HepG2 (cell line): Measurements from ENCODE around the gene ZNF217. TPM values are rescaled to one million over a fixed set of nuclear protein-coding genes. Genes with fewer than 3 reads are reported as not detected.
"Not testable (repeated sequence)": the region's sequence is repeated elsewhere in the genome, so short reads cannot be mapped to it uniquely, and the experiment has no call there.

Source experiments
- ATAC-seq: fragments of 200-7000 bp; cut with Tn5 transposase; 3 replicates; pipeline ENCODE4 v1.9.1; 2020; ENCODE audit warnings: mild to moderate bottlenecking, moderate library complexity
- BruUV-seq: library from RNA; stranded (reverse); fragments of 400-500 nt; replicated peaks from 2 replicates; lab custom pipeline; 2021; lab: Mats Ljungman, UMichigan
- CTCF ChIA-PET: fragments of 300-600 bp; formaldehyde crosslinking; extraction: SDS; loops from one replicate; lab custom pipeline; 2021; ENCODE audit warnings: low total read pairs, inconsistent platforms, low intra/inter-chr PET ratio; lab: Yijun Ruan, JAX
- POLR2A ChIA-PET: fragments of 350-600 bp; sonication (Branson Sonifier 250); formaldehyde crosslinking; loops from one replicate; lab custom pipeline; 2020; ENCODE audit warnings: antibody characterized with exemption, inconsistent platforms; lab: Yijun Ruan, JAX
- DNase-seq: peaks from one replicate; pipeline ENCODE4 v3.0.0-alpha.2; 2015; ENCODE audit warnings: low spot score
- FAIRE-seq: peaks from 3 replicates; lab custom pipeline; 2011; peaks lifted over from hg19 to GRCh38; lab: Jason Lieb, UNC
- H2AFZ ChIP-seq: one replicate; pipeline ENCODE4 v1.6.1; 2011; ENCODE audit warnings: low read length, inconsistent platforms
- H3K27ac ChIP-seq: fragments of 300-600 bp; 3 replicates; pipeline ENCODE4 v1.8.0; 2011; ENCODE audit warnings: mixed run types, mild to moderate bottlenecking, mixed read lengths, low read length, inconsistent platforms; ENCODE audit not compliant: insufficient read depth; ENCODE audit errors: extremely low read length
- H3K27me3 ChIP-seq, 2 experiments: fragments of 200-600 bp in 1 of 2; 2 replicates in 1 of 2; 3 replicates in 1 of 2; pipeline versions ENCODE4 v1.6.0 to v1.8.0; 2011; ENCODE audit warnings: low read length in 2 of 2, mild to moderate bottlenecking in 2 of 2, moderate library complexity in 2 of 2, inconsistent platforms in 1 of 2; ENCODE audit not compliant: insufficient read depth in 2 of 2, control insufficient read depth in 1 of 2
- H3K36me3 ChIP-seq, 2 experiments: fragments of 200-600 bp in 1 of 2; replicated peaks in 1 of 2; 2 replicates in 1 of 2; 3 replicates in 1 of 2; pipeline versions ENCODE4 v1.5.1 to v1.8.0; 2011; ENCODE audit warnings: low read length in 2 of 2, inconsistent platforms in 1 of 2; ENCODE audit not compliant: insufficient read depth in 2 of 2, control insufficient read depth in 1 of 2
- H3K4me1 ChIP-seq: 2 replicates; pipeline ENCODE4 v1.5.1; 2012; ENCODE audit warnings: low read length, inconsistent platforms; ENCODE audit not compliant: insufficient read depth
- H3K4me2 ChIP-seq: 2 replicates; pipeline ENCODE4 v1.6.0; 2011; ENCODE audit warnings: low read depth, low read length, inconsistent platforms
- H3K4me3 ChIP-seq, 3 experiments: fragments of 200-600 bp in 1 of 3; sonication (generic), shearing (Covaris generic) in 1 of 3; replicated peaks in 1 of 3; 2 replicates each; pipeline ENCODE4 v1.5.1; 2011 to 2016; ENCODE audit warnings: low read length in 3 of 3, inconsistent platforms in 2 of 3, low read depth in 2 of 3, mild to moderate bottlenecking in 2 of 3, control low read depth in 1 of 3, mixed read lengths in 1 of 3; ENCODE audit not compliant: insufficient read depth in 1 of 3
- H3K79me2 ChIP-seq: one replicate; pipeline ENCODE4 v1.6.1; 2011; ENCODE audit warnings: low read length, inconsistent platforms; ENCODE audit not compliant: insufficient read depth
- H3K9ac ChIP-seq: 2 replicates; pipeline ENCODE4 v1.6.0; 2011; ENCODE audit warnings: mild to moderate bottlenecking, low read depth, low read length, inconsistent platforms; ENCODE audit not compliant: insufficient read depth
- H3K9me3 ChIP-seq: 2 replicates; pipeline ENCODE4 v1.5.1; 2012; ENCODE audit warnings: mild to moderate bottlenecking, low read length
- H4K20me1 ChIP-seq: 2 replicates; pipeline ENCODE4 v1.6.0; 2011; ENCODE audit warnings: inconsistent platforms, mild to moderate bottlenecking, low read length, moderate library complexity; ENCODE audit not compliant: insufficient read depth
- HNRNPK ChIP-seq: fragments of 200-400 bp; formaldehyde crosslinking; IDR thresholded peaks from 2 replicates; pipeline ENCODE4 v1.6.1; 2018; ENCODE audit warnings: low read length, low read depth, moderate library complexity, mild to moderate bottlenecking; ENCODE audit not compliant: poor library complexity, severe bottlenecking
- U2AF2 ChIP-seq: fragments of 200-400 bp; formaldehyde crosslinking; IDR thresholded peaks from 2 replicates; pipeline ENCODE4 v1.6.1; 2017; ENCODE audit warnings: low read depth, mild to moderate bottlenecking, low read length
- YEATS2 ChIP-seq: sonication (generic); formaldehyde crosslinking; IDR thresholded peaks from 2 replicates; pipeline ENCODE4 v1.4.0; 2020; ENCODE audit warnings: missing genetic modification reagents, borderline replicate concordance
- ZNF546 ChIP-seq: sonication (generic); formaldehyde crosslinking; conservative IDR thresholded peaks from 2 replicates; pipeline ENCODE4 v1.8.1; 2023; ENCODE audit warnings: mild to moderate bottlenecking, missing genetic modification reagents
- ZNF670 ChIP-seq: sonication (generic); formaldehyde crosslinking; IDR thresholded peaks from 2 replicates; pipeline ENCODE4 v1.8.0; 2022; ENCODE audit warnings: mild to moderate bottlenecking, missing genetic modification reagents, borderline replicate concordance
- ZNF816 ChIP-seq: sonication (generic); formaldehyde crosslinking; IDR thresholded peaks from 2 replicates; pipeline ENCODE4 v1.8.0; 2022; ENCODE audit warnings: missing genetic modification reagents, mild to moderate bottlenecking, borderline replicate concordance
- WGBS: methylation state at CpG from one replicate; pipeline ENCODE4 v1.1.6; 2017; ENCODE audit warnings: low lambda C conversion rate; 5-methylcytosine and 5-hydroxymethylcytosine counted together
- in situ Hi-C: cut with HindIII; loops from 2 replicates; pipeline ENCODE4 v1.10.0; 2017; ENCODE audit warnings: low pct_unique_long_range_greater_than_20kb; ENCODE audit not compliant: extremely low pct_ligation_motif_present
- intact Hi-C: fragments of 100-400 bp; cut with micrococcal nuclease; formaldehyde crosslinking; loops from one replicate; pipeline ENCODE4 v1.10.0; 2022; ENCODE audit not compliant: unreplicated experiment
- polyA plus RNA-seq, 8 experiments: library from polyadenylated mRNA; depleted of rRNA in 3 of 8; stranded (reverse) in 7 of 8; unstranded in 1 of 8; fragments of >200 nt; fragmentation: Illumina TruSeq in 4 of 8; extraction: Trizol in 4 of 8; gene quantifications; 2 replicates each; pipeline versions ENCODE4 v1.2.1 to v1.2.3, GENCODE V29; 2011 to 2016; ENCODE audit warnings: low read depth in 4 of 8, missing spikeins in 1 of 8, mixed read lengths in 1 of 8; ENCODE audit not compliant: insufficient read depth in 1 of 8
- total RNA-seq, 5 experiments: library from RNA; depleted of rRNA; stranded (reverse); fragments of >200 nt; fragmentation: Illumina TruSeq; extraction: Trizol; gene quantifications; 2 replicates each; pipeline ENCODE4 v1.2.3, GENCODE V29; 2016; ENCODE audit warnings: low read depth in 1 of 5

The ZNF217 gene
- total and polyA plus RNA-seq, 2 of the 13 experiments (the other 11 are each of a cell fraction or from before 2014, with no cell fraction given): 22.3 to 29.8 TPM

- Histone ChIP-seq H2AFZ (no peak overlapping the region), H3K27me3 (peaks cover 0 to 30% of the 10 kb centered on the region in 2 experiments; a peak in 3 of 5 replicates), H3K9me3 (no peaks in the 10 kb centered on the region), H3K79me2 (no peaks in the 10 kb centered on the region), H3K4me2 (no peak overlapping the region), H3K36me3 (no peaks in the 10 kb centered on the region), H3K27ac (no peak overlapping the region), H3K4me1 (peaks cover 6% of the 10 kb centered on the region; the same call in 1 of the 2 replicates), H3K4me3 (no peak overlapping the region), H4K20me1 (no peaks in the 10 kb centered on the region), H3K9ac (no peak overlapping the region)
- TF ChIP-seq ZNF546 (no peak), YEATS2 (CRISPR knock-in tag) (no peak), ZNF816 (CRISPR knock-in tag) (no peak), HNRNPK (peak; percentile 32), ZNF670 (CRISPR knock-in tag) (no peak), U2AF2 (peak; percentile 91; the same call in 1 of the 2 replicates)
- in situ Hi-C loops (no loop called here), intact Hi-C loops (no loop called here)
- POLR2A ChIA-PET: no interaction called here
- DNase-seq (no peak), ATAC-seq (no peak), FAIRE-seq (peak; percentile 34)
- 11% methylated on average over 3 of the region's 3 CpGs for WGBS
- CTCF ChIA-PET: no interaction called here
- BruUV-seq: no TSS peak
Observed at GRCh38 chr20:53522026-53522425, 71.6 kb downstream of the ZNF217 start.

GRCh38 chr20:53521421-53521820 is 72.2 kb downstream of the ZNF217 start:
- H3K9me3 ChIP-seq, CTCF ChIA-PET, H2AFZ ChIP-seq, H3K4me1 ChIP-seq, H3K36me3 ChIP-seq, H3K79me2 ChIP-seq, H4K20me1 ChIP-seq, BruUV-seq, in situ Hi-C loops, POLR2A ChIA-PET, H3K4me3 ChIP-seq, FAIRE-seq, ATAC-seq, H3K4me2 ChIP-seq, H3K9ac ChIP-seq, DNase-seq, intact Hi-C loops, H3K27ac ChIP-seq: not testable (repeated sequence)
- peaks cover 0 to 30% of the 10 kb centered on the region in 2 experiments; a peak in 3 of 5 replicates for H3K27me3 ChIP-seq
- 9% methylated on average over 5 of the region's 5 CpGs for WGBS
